ENCODE measurements around the gene MTHFSD. TPM values are rescaled to one million over a fixed set of nuclear protein-coding genes. Genes with fewer than 3 reads are reported as not detected.

MTHFSD gene
- total RNA-seq, 1 experiment from 2014 or later, result 11.9 TPM

- Histone ChIP-seq H3K4me2 (ENCODE audit: low read length) (no peak overlapping the region), H3K79me2 (ENCODE audit: low read length) (no peaks in the 10 kb centered on the region), H3K9ac (ENCODE audit: low read length) (no peak overlapping the region), H3F3A (ENCODE audit: low read length, unreplicated experiment) (no peaks in the 10 kb centered on the region), H3K9me3 (ENCODE audit: low read length) (no peaks in the 10 kb centered on the region), H3K27ac (ENCODE audit: low read length) (no peak overlapping the region), H2AFZ (ENCODE audit: low read length) (no peak overlapping the region), H3K4me3 (ENCODE audit: low read length) (no peak overlapping the region), H3K9me2 (replicated peaks; ENCODE audit: low read length) (no peaks in the 10 kb centered on the region), H3K4me1 (ENCODE audit: insufficient read depth, low read length) (no peaks in the 10 kb centered on the region), H3K36me3 (ENCODE audit: low read depth, low read length) (no peaks in the 10 kb centered on the region), H4K20me1 (ENCODE audit: low read length) (no peaks in the 10 kb centered on the region), H3K27me3 (ENCODE audit: low read length) (peaks cover 66% of the 10 kb centered on the region)
- POLR2A ChIA-PET (ENCODE audit: unreplicated experiment), result no interaction called here
- no TSS peak for BruUV-seq (replicated peaks)
- no peak for DNase-seq
- CTCF ChIA-PET, result no interaction called here
- intact Hi-C loops (cut with micrococcal nuclease), result no loop called here
- ATAC-seq, result no peak
- TF ChIP-seq EZH2phosphoT487 (IDR thresholded peaks at IDR 0.05; ENCODE audit: borderline replicate concordance, low read length), result no peak
- TF ChIP-seq EZH2 (IDR thresholded peaks at IDR 0.05; ENCODE audit: low read length, unreplicated experiment), result no peak
- no peak for TF ChIP-seq CTCF (conservative IDR thresholded peaks at IDR 0.05; ENCODE audit: low read depth, low read length)
Observed at GRCh38 chr16:86513471-86514277, 41.4 kb downstream of the MTHFSD start.

GRCh38 chr16:86512860-86513470 lies 42.1 kb downstream of the MTHFSD start:
- peaks cover 69% of the 10 kb centered on the region for H3K27me3 ChIP-seq (ENCODE audit: low read length)
- intact Hi-C loops (cut with micrococcal nuclease), result no loop called here
- TF ChIP-seq EZH2phosphoT487 (IDR thresholded peaks at IDR 0.05; ENCODE audit: borderline replicate concordance, low read length) (no peak), CTCF (conservative IDR thresholded peaks at IDR 0.05; ENCODE audit: low read depth, low read length) (no peak), EZH2 (IDR thresholded peaks at IDR 0.05; ENCODE audit: low read length, unreplicated experiment) (no peak)
- no peak overlapping the region for H2AFZ ChIP-seq (ENCODE audit: low read length)
- no peaks in the 10 kb centered on the region for H3K9me2 ChIP-seq (replicated peaks; ENCODE audit: low read length)
- no peak for DNase-seq
- no peak overlapping the region for H3K4me3 ChIP-seq (ENCODE audit: low read length)
- H4K20me1 ChIP-seq (ENCODE audit: low read length), result no peaks in the 10 kb centered on the region
- no peaks in the 10 kb centered on the region for H3K9me3 ChIP-seq (ENCODE audit: low read length)
- ChIA-PET POLR2A (ENCODE audit: unreplicated experiment) (no interaction called here), CTCF (no interaction called here)
- no peak overlapping the region for H3K9ac ChIP-seq (ENCODE audit: low read length)
- no peak overlapping the region for H3K4me2 ChIP-seq (ENCODE audit: low read length)
- no peaks in the 10 kb centered on the region for H3K4me1 ChIP-seq (ENCODE audit: insufficient read depth, low read length)
- BruUV-seq (replicated peaks), result no TSS peak
- no peak overlapping the region for H3K27ac ChIP-seq (ENCODE audit: low read length)
- no peaks in the 10 kb centered on the region for H3F3A ChIP-seq (ENCODE audit: low read length, unreplicated experiment)
- H3K36me3 ChIP-seq (ENCODE audit: low read depth, low read length), result no peaks in the 10 kb centered on the region
- ATAC-seq, result no peak
- no peaks in the 10 kb centered on the region for H3K79me2 ChIP-seq (ENCODE audit: low read length)
